GM06990 (cell line): ENCODE results near the gene TSTD2.

Experiments
- DNase-seq: peaks from one replicate; pipeline ENCODE4 v3.0.0-alpha.2; 2011; ENCODE audit not compliant: insufficient read length; ENCODE audit errors: extremely low read depth
- H3K27me3 ChIP-seq: replicated peaks from 2 replicates; pipeline ENCODE4 v1.6.0; 2011; ENCODE audit warnings: low read length; ENCODE audit not compliant: control insufficient read depth, insufficient read depth
- H3K36me3 ChIP-seq: 2 replicates; pipeline ENCODE4 v1.5.1; 2011; ENCODE audit warnings: low read length; ENCODE audit not compliant: control insufficient read depth, insufficient read depth
- H3K4me3 ChIP-seq: replicated peaks from 2 replicates; pipeline ENCODE4 v1.5.1; 2011; ENCODE audit warnings: low read depth, mild to moderate bottlenecking, control low read depth, low read length
- TF ChIP-seq, protein P1 (sequence below): IDR thresholded peaks from 2 replicates; pipeline ENCODE4 v1.5.1; 2011; ENCODE audit warnings: low read length, control low read depth, mild to moderate bottlenecking, inconsistent platforms; ENCODE audit not compliant: insufficient read depth, poor library complexity, severe bottlenecking

TSTD2 gene

GRCh38 chr9:97600531-97601227 is 32.5 kb downstream of the TSTD2 start:
- no peaks in the 10 kb centered on the region for H3K27me3 ChIP-seq
- TF ChIP-seq, protein P1, sequence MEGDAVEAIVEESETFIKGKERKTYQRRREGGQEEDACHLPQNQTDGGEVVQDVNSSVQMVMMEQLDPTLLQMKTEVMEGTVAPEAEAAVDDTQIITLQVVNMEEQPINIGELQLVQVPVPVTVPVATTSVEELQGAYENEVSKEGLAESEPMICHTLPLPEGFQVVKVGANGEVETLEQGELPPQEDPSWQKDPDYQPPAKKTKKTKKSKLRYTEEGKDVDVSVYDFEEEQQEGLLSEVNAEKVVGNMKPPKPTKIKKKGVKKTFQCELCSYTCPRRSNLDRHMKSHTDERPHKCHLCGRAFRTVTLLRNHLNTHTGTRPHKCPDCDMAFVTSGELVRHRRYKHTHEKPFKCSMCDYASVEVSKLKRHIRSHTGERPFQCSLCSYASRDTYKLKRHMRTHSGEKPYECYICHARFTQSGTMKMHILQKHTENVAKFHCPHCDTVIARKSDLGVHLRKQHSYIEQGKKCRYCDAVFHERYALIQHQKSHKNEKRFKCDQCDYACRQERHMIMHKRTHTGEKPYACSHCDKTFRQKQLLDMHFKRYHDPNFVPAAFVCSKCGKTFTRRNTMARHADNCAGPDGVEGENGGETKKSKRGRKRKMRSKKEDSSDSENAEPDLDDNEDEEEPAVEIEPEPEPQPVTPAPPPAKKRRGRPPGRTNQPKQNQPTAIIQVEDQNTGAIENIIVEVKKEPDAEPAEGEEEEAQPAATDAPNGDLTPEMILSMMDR, result no peak
- H3K4me3 ChIP-seq, result no peak overlapping the region
- DNase-seq, result no peak
- peaks cover 21% of the 10 kb centered on the region for H3K36me3 ChIP-seq

DNA sequence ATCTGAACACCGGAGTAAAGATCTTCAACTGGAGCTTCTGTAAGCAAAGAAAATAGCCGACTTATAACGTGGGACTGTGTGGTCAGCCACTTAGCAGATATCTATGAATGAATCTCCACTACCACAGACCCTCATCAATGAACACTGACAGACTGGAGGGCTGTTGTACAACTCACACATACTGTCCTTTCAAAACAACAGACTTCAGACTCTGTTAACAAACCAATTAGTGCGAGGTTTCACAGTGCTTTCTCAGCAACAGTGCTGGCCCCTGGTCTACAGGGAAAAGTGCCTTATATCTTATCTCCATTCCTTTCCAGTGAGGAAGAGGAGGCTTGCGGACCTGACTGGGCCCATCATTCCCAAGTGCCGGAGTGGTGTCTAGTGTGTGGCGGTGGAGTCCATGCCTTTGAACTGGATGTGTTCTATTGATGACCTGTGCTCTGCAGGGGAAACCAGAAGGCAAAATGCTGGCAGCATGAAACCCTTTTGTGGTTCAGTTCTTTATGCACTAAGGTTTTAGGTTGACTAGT is 33.8 kb downstream of the TSTD2 start:
- peaks cover 18% of the 10 kb centered on the region for H3K36me3 ChIP-seq

GRCh38 chr9:97598461-97599288 is 34.5 kb downstream of the TSTD2 start:
- peaks cover 17% of the 10 kb centered on the region for H3K36me3 ChIP-seq
- TF ChIP-seq, protein P1, result peak; percentile 88
- DNase-seq, result peak; percentile 55
- H3K27me3 ChIP-seq, result no peaks in the 10 kb centered on the region
- no peak overlapping the region for H3K4me3 ChIP-seq

More for the DNA sequence above, 33.8 kb downstream of the TSTD2 start:
- TF ChIP-seq, protein P1, result no peak
- no peaks in the 10 kb centered on the region for H3K27me3 ChIP-seq
- no peak overlapping the region for H3K4me3 ChIP-seq
- DNase-seq, result no peak

GRCh38 chr9:97596906-97597305 is 36.3 kb downstream of the TSTD2 start:
- peaks cover 7% of the 10 kb centered on the region for H3K36me3 ChIP-seq
- H3K4me3 ChIP-seq, result no peak overlapping the region
- TF ChIP-seq, protein P1, result no peak
- DNase-seq, result no peak
- no peaks in the 10 kb centered on the region for H3K27me3 ChIP-seq

DNA sequence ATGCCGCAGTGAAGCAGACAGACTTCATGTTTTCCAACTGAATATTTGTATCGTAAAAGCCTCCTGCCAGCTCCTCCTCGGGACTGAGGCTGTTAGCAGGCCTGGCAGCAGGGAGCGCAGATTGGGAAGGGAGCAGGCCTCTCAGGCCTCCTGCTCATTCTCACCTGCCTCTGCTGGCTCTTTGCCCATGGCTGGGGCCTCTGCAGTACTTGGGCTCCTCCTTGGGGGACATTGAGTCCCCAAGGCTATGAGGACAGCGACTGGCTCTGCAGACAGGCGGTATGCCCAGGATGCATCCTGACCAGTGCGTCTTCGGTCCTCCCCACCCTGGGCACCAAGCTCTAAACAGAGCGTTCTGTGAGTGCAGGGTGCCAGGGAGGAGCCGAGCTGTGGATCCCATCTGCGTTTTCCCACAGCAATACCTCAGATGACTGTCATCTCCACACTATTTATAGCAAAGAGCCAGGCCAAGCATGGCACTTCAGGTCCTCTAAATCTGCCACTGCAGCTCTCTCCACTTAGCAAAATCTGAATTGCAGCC is 38.7 kb downstream of the TSTD2 start:
- H3K4me3 ChIP-seq, result no peak overlapping the region
- TF ChIP-seq, protein P1, result no peak
- no peaks in the 10 kb centered on the region for H3K27me3 ChIP-seq
- no peak for DNase-seq
- H3K36me3 ChIP-seq, result peaks cover 6% of the 10 kb centered on the region
